ENCODE measurements around the gene LIFR.

DNA sequence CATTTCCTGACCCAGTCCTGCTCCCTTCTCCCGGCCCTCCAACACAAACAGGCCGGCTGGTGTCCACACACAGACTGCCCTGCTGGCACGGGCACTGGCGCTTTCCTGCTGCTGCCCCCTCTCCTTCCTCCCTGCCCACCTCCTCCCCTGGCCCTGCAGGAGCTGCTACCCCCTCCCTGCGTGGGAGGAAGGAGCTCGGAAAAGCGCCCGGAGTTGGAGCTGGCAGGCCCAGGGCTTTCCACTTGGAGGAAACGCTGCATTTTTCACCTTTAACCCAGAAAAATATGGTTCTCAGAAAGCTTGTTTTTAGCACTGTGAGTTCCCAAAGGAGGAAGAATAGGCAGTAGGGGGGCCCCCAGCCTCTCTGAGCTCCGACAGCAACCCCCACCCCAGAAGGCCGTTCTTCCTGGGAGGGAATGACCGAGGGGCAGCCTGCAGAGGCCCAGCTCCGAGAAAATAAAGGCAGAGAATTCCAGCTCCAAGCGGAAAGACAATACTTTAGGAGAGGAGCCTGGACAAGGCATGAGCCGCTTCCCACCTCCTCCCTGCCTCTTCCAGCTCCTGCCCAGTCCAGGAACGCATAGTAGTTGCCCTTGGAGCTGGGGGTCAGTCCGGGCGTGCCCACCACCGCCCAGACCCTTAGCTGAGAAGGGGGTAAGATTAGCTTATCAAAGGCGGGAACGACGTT, 88.9 kb downstream of the LIFR start:
- TF ChIP-seq, protein P1, sequence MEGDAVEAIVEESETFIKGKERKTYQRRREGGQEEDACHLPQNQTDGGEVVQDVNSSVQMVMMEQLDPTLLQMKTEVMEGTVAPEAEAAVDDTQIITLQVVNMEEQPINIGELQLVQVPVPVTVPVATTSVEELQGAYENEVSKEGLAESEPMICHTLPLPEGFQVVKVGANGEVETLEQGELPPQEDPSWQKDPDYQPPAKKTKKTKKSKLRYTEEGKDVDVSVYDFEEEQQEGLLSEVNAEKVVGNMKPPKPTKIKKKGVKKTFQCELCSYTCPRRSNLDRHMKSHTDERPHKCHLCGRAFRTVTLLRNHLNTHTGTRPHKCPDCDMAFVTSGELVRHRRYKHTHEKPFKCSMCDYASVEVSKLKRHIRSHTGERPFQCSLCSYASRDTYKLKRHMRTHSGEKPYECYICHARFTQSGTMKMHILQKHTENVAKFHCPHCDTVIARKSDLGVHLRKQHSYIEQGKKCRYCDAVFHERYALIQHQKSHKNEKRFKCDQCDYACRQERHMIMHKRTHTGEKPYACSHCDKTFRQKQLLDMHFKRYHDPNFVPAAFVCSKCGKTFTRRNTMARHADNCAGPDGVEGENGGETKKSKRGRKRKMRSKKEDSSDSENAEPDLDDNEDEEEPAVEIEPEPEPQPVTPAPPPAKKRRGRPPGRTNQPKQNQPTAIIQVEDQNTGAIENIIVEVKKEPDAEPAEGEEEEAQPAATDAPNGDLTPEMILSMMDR (conservative IDR thresholded peaks at IDR 0.05 in 1 of 2, IDR thresholded peaks at IDR 0.05 in 1 of 2; ENCODE audit: low read depth in 1 of 2, low read length in 2 of 2), result no peak
- TF ChIP-seq EZH2 (IDR thresholded peaks at IDR 0.05; ENCODE audit: low read length, missing control alignments), result no peak
